GM12873 (cell line): ENCODE measurements around the gene IL36A.

Experiments
- CTCF ChIP-seq: IDR thresholded peaks from 2 replicates; pipeline ENCODE4 v1.5.1; 2012; ENCODE audit warnings: low read depth, mild to moderate bottlenecking, moderate library complexity, low read length, control low read depth; ENCODE audit not compliant: insufficient read depth; ENCODE audit errors: missing control alignments

Gene IL36A

GRCh38 chr2:113039719-113040118 lies 34.5 kb downstream of the IL36A start:
- TF ChIP-seq CTCF, result no peak

DNA sequence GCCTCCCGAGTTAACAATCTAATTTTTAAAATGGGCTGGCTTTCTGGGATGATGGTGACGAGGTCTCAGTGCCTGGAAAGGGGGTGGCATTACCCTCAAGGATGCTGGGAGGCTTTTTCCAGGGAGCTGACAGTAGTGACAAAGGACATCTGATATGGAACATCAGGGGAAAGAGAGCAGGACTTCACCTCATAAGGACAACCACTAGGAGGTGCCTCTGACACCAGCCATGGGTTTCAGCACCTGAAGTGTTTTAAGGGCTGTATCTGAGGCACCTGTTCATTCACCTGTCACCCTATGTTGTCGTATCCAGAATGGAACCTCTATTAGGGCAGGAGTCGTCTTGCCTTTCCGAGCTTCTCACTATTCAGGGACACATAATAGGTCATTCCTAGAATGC lies 36.6 kb downstream of the IL36A start:
- peak; percentile 56 for TF ChIP-seq CTCF

DNA sequence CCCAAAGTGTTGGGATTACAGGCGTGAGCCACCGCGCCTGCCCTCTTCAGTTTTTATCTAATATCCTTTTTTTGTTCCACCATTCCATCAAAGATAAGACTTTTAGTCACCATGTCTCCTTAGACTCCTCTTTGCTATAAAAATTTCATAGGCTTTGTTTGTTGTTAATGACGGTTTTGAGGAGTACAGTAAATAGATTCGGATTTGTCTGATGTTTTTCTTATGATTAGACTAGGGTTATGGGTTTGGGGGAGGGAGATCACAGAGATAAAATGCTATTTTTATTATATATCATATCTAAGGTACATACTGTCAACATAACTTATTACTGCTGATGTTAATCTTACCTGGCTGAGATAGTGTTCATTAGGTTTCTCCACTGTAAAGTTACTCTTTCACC lies 41.2 kb downstream of the IL36A start:
- TF ChIP-seq CTCF, result no peak

DNA sequence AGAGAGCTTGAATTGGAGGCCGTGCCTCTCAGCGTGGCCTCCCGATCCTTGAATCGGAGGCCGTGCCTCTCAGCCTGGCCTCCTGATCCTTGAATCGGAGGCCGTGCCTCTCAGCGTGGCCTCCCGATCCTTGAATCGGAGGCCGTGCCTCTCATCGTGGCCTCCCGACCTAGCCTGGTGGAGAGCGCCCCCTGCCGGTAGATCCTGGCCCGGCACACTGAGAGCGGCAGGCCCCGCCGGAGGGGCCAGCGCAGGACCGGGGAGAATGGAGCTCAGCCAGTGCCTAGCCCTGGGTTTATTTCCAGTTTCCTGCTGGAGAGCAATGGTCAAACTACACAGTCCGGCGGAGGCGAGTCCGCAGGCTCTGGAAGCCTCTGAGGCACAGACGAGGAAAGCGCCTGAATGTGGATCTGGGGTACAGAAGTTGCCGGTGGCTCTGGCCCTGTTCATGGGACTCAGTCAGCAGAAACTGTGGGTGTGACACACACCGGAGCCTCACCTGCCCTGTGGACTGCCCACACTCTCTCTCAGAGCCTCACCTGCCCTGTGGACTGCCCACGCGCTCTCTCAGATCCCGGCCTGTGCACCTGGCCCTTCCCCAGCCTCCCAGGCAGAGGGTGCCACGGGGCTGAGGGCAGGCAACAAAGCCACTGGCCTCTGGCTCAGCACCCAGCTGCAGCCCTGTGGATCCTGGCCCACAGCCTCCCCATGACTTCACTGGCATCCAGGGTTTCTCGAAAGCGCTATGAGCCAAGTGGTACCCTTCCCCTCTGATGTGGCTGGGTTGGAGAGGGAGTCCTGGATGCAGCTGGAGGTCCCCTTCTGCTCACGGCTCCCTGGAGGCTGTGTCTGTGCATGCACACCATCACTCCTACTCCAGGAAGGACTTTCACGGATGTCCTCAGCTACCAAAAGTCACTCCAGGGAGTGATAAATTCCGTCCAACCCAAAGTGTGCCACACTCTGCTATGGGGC lies 45.9 kb downstream of the IL36A start:
- no peak for TF ChIP-seq CTCF

DNA sequence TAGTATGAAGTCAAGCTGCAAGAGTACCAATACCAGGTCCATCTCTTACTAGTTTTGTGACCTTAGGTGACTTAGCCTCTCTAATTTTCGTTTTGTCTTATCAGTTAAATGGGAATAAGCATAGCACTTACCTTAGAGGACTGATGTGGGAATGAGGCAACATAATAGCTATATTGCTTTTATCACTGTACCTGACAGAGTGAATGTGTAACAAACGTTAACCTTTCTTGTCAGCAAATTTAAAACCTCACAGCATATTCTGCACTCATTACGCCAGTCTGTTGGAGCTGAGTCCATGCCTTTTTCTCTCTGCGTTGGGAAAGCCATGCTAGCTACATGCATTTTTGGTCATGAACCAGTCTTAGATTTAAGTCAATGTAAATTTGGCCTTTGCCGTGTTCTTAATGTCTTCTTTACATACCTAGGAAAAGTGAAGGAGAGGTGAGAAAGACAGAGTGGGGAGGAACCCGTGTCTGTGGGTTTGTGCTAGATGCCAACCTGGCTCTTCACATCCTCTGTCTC lies 47.2 kb downstream of the IL36A start, which contains the start of gene IL36B:
IL36B (minus strand) TSS at position 472 of the 522 bp plus-strand sequence.
- TF ChIP-seq CTCF, result no peak

DNA sequence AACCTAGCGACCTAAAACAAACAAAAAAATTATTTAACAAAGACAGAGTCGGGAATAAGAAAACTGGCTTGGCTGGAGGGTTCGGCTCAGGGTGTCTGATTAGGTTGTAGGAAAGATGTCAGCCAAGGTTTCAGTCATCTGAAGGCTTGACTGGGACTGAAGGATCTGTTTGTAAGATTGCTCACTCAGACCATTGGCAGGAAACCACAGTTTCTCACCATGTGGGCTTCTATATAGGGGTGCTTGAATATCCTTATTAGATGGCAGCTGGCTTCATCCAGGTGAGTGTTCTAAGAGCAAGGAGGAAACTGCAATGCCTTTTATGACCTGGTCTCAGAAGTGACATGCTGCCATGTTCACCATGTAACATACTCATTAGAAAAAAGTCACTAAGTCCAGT lies 48.4 kb downstream of the IL36A start:
- no peak for TF ChIP-seq CTCF

- no peak for TF ChIP-seq CTCF
Measured at GRCh38 chr2:113054066-113054465, 48.8 kb downstream of the IL36A start.
